Inflammatory macrophage treated with lipopolysaccharide for 4 hours (primary cell): Measurements from ENCODE around the gene ST3GAL6.

ENCODE experiments used
- DNase-seq: peaks from one replicate; pipeline ENCODE4 v3.0.0-alpha.2; 2020

The ST3GAL6 gene

GRCh38 chr3:98741121-98741716 lies 21.9 kb upstream of the ST3GAL6 start:
- DNase-seq = no peak

- no peak for DNase-seq
These were observed 20.1 kb upstream of the ST3GAL6 start for GRCh38 chr3:98743071-98743470.

GRCh38 chr3:98744283-98744682 lies 18.9 kb upstream of the ST3GAL6 start:
- DNase-seq = no peak

GRCh38 chr3:98745718-98746117 lies 17.4 kb upstream of the ST3GAL6 start:
- DNase-seq = no peak

GRCh38 chr3:98746122-98746521 lies 17.0 kb upstream of the ST3GAL6 start:
- no peak for DNase-seq

- no peak for DNase-seq
These were observed 16.3 kb upstream of the ST3GAL6 start for GRCh38 chr3:98746882-98747281.

- DNase-seq = no peak
These were observed 12.7 kb upstream of the ST3GAL6 start for GRCh38 chr3:98750276-98750919.

GRCh38 chr3:98754483-98754882 lies 8.7 kb upstream of the ST3GAL6 start:
- DNase-seq = peak; percentile 33

GRCh38 chr3:98755601-98756000 lies 7.5 kb upstream of the ST3GAL6 start:
- DNase-seq = no peak

- no peak for DNase-seq
These were observed 3.5 kb upstream of the ST3GAL6 start for GRCh38 chr3:98759629-98760028.

- DNase-seq = peak; percentile 73
These were observed 1.4 kb upstream of the ST3GAL6 start for GRCh38 chr3:98761643-98762229.

GRCh38 chr3:98763819-98764418 lies 779 bp downstream of the ST3GAL6 start:
- no peak for DNase-seq

GRCh38 chr3:98764472-98764884 lies 1.3 kb downstream of the ST3GAL6 start:
- peak; percentile 74 for DNase-seq

GRCh38 chr3:98765721-98766120 lies 2.6 kb downstream of the ST3GAL6 start:
- no peak for DNase-seq

GRCh38 chr3:98766924-98767323 lies 3.8 kb downstream of the ST3GAL6 start:
- DNase-seq = no peak

GRCh38 chr3:98768961-98769360 lies 5.8 kb downstream of the ST3GAL6 start:
- DNase-seq = peak; percentile 17

GRCh38 chr3:98769448-98769847 lies 6.3 kb downstream of the ST3GAL6 start:
- peak; percentile 84 for DNase-seq

GRCh38 chr3:98770261-98771039 lies 7.3 kb downstream of the ST3GAL6 start:
- peak; percentile 27 for DNase-seq

- no peak for DNase-seq
These were observed 8.9 kb downstream of the ST3GAL6 start for GRCh38 chr3:98772022-98772421.

GRCh38 chr3:98775459-98776139 lies 12.5 kb downstream of the ST3GAL6 start:
- DNase-seq = no peak

- DNase-seq = peak; percentile 85
These were observed 13.0 kb downstream of the ST3GAL6 start for GRCh38 chr3:98776140-98776493.

GRCh38 chr3:98777286-98777685 lies 14.1 kb downstream of the ST3GAL6 start:
- DNase-seq = no peak

GRCh38 chr3:98777801-98778220 lies 14.7 kb downstream of the ST3GAL6 start:
- DNase-seq = no peak
